ENCODE data around the gene LCN10.

DNA sequence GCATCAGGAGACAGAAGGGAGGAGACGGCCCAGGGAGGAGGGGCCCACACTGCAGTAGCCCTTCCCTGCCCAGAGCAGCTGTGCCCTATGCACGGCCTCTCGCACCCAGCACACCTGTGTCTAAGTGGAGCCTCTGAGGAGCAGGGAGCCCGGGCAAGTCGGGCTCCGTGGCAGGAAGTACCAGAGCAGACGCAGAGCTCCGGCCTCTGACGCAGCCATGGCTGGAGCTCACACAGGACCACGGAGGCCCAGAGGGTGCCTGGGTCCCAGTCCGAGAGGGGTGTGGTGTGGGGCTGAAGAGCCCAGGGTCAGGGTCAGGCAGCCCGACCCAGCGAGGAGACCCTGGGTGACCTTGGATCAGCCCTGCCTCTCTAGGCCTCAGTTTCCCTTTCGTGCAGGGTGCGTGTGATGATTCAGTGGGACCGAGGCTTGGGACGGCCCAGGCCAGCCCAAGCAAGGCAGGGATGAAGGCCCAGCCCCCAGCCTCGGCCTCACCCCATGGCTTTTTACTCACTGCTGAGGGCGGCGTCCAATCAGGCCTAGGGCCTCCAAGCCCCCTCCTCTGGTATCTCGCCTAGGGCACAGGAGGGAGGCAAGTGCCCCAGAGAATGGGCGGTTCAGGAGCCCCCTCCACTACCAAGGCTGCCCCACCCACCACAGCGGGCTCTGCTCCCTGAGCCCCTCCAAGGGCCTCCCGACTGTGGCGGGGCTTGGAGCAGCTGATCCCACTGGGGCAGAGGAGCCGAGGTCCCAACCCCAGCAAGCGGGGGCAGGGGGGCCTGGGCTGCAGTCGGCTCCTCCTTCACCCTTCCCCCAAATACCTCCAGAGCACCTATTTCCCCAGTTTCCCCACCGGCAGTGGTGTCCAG lies 51.2 kb downstream of the LCN10 start:
- no peak for TF ChIP-seq CTCF (IDR thresholded peaks at IDR 0.05)
- TF ChIP-seq POLR2A (IDR thresholded peaks at IDR 0.05): no peak

Data from lower leg skin (tissue), 3 donors.